SU-DHL-6 (cell line): Measurements from ENCODE around the gene TUBA1A.

Experiments used
- H2AFZ ChIP-seq: fragments of 200-600 bp; sonication (generic); 2 replicates; pipeline ENCODE4 v1.6.1; 2014; ENCODE audit warnings: low read depth, mild to moderate bottlenecking, moderate library complexity, mixed read lengths, antibody characterized with exemption, low read length; ENCODE audit not compliant: severe bottlenecking
- H3F3A ChIP-seq: fragments of 200-600 bp; shearing (Covaris generic); 2 replicates; pipeline ENCODE4 v1.6.0; 2016; ENCODE audit warnings: antibody characterized with exemption, mild to moderate bottlenecking; ENCODE audit not compliant: insufficient read depth
- H3K27ac ChIP-seq: fragments of 200-600 bp; sonication (generic); 2 replicates; pipeline ENCODE4 v1.5.1; 2016; ENCODE audit warnings: low read depth, mild to moderate bottlenecking, low read length, moderate library complexity, mixed read lengths
- H3K27me3 ChIP-seq: fragments of 200-600 bp; sonication (generic), shearing (Covaris generic); 2 replicates; pipeline ENCODE4 v1.6.0; 2014; ENCODE audit warnings: mild to moderate bottlenecking, low read length
- H3K36me3 ChIP-seq: fragments of 200-600 bp; sonication (generic); 2 replicates; pipeline ENCODE4 v1.6.1; 2014; ENCODE audit warnings: mild to moderate bottlenecking, low read length, mixed read lengths
- H3K4me2 ChIP-seq: fragments of 300-600, 200-600 bp; shearing (Covaris generic), sonication (generic); 2 replicates; pipeline ENCODE4 v1.6.0; 2014; ENCODE audit warnings: low read length, low read depth, mild to moderate bottlenecking; ENCODE audit not compliant: poor library complexity, severe bottlenecking
- H3K4me3 ChIP-seq: fragments of 200-600 bp; sonication (generic); 2 replicates; pipeline ENCODE4 v1.5.1; 2014; ENCODE audit warnings: antibody characterized with exemption, low read length, mild to moderate bottlenecking, mixed read lengths; ENCODE audit not compliant: insufficient read depth, poor library complexity, severe bottlenecking
- H3K79me2 ChIP-seq: fragments of 200-600 bp; sonication (generic); 2 replicates; pipeline ENCODE4 v1.6.1; 2014; ENCODE audit warnings: mild to moderate bottlenecking, low read length, moderate library complexity; ENCODE audit not compliant: insufficient read depth
- H3K9ac ChIP-seq: fragments of 200-600 bp; sonication (generic); 2 replicates; pipeline ENCODE4 v1.7.0; 2014; ENCODE audit warnings: mild to moderate bottlenecking, low read length
- H3K9me2 ChIP-seq: fragments of 200-600 bp; sonication (generic); replicated peaks from 2 replicates; pipeline ENCODE4 v1.6.1; 2014; ENCODE audit warnings: low read length; ENCODE audit not compliant: insufficient read depth
- H3K9me3 ChIP-seq: fragments of 200-600 bp; sonication (generic); 2 replicates; pipeline ENCODE4 v1.6.1; 2014; ENCODE audit warnings: low read length, mixed read lengths; ENCODE audit not compliant: insufficient read depth
- H4K20me1 ChIP-seq: fragments of 200-600 bp; sonication (generic); 2 replicates; pipeline ENCODE4 v1.6.1; 2014; ENCODE audit warnings: low read depth, mild to moderate bottlenecking, antibody characterized with exemption, low read length, moderate library complexity, mixed read lengths
- EZH2phosphoT487 ChIP-seq: fragments of 200-600 bp; sonication (generic), shearing (Covaris generic); conservative IDR thresholded peaks from 2 replicates; pipeline ENCODE4 v1.6.1; 2018; ENCODE audit warnings: mild to moderate bottlenecking, antibody characterized with exemption, low read length, moderate library complexity, mixed read lengths
- TF ChIP-seq, protein P1 (sequence below): fragments of 200-600 bp; sonication (generic); IDR thresholded peaks from one replicate; pipeline ENCODE4 v1.5.1; 2017; ENCODE audit warnings: antibody characterized with exemption, mild to moderate bottlenecking, low read length, moderate library complexity; ENCODE audit not compliant: insufficient read depth, poor library complexity, severe bottlenecking

The TUBA1A gene

DNA sequence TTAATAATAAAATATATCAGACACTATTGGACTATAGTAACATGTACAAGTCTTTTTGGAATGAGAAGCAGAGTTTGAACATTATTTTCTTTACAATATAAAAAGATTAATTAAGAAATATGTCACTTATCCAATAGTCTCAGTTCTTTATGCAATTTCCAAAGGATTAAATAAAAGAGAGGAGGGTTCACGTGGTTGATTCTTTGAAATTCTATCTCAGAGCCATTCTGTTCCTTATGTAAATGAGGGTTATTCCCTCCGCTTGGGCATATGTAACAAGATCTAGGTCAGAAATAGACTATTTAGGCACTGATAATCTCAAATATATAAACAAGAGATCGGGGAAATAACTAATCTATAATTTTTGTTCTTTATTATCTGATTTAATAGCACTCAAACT lies 2.1 kb upstream of the TUBA1A start:
- Histone ChIP-seq H3K79me2 (0 out of 2 replicates have a peak, but pooled peaks cover 6% of the 10 kb centered on the region), H3K4me3 (no peak overlapping the region), H3K4me2 (no peak overlapping the region), H3K27ac (no peak overlapping the region), H3K9me3 (no peaks in the 10 kb centered on the region), H3K27me3 (no peaks in the 10 kb centered on the region), H4K20me1 (0 out of 2 replicates have a peak, but pooled peaks cover 5% of the 10 kb centered on the region), H3F3A (peaks cover 18% of the 10 kb centered on the region), H3K36me3 (peaks cover 2% of the 10 kb centered on the region; the same call in 1 of the 2 replicates), H3K9ac (no peak overlapping the region), H3K9me2 (no peaks in the 10 kb centered on the region), H2AFZ (no peak overlapping the region)
- no peak for TF ChIP-seq EZH2phosphoT487
- TF ChIP-seq, protein P1, sequence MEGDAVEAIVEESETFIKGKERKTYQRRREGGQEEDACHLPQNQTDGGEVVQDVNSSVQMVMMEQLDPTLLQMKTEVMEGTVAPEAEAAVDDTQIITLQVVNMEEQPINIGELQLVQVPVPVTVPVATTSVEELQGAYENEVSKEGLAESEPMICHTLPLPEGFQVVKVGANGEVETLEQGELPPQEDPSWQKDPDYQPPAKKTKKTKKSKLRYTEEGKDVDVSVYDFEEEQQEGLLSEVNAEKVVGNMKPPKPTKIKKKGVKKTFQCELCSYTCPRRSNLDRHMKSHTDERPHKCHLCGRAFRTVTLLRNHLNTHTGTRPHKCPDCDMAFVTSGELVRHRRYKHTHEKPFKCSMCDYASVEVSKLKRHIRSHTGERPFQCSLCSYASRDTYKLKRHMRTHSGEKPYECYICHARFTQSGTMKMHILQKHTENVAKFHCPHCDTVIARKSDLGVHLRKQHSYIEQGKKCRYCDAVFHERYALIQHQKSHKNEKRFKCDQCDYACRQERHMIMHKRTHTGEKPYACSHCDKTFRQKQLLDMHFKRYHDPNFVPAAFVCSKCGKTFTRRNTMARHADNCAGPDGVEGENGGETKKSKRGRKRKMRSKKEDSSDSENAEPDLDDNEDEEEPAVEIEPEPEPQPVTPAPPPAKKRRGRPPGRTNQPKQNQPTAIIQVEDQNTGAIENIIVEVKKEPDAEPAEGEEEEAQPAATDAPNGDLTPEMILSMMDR: no peak

DNA sequence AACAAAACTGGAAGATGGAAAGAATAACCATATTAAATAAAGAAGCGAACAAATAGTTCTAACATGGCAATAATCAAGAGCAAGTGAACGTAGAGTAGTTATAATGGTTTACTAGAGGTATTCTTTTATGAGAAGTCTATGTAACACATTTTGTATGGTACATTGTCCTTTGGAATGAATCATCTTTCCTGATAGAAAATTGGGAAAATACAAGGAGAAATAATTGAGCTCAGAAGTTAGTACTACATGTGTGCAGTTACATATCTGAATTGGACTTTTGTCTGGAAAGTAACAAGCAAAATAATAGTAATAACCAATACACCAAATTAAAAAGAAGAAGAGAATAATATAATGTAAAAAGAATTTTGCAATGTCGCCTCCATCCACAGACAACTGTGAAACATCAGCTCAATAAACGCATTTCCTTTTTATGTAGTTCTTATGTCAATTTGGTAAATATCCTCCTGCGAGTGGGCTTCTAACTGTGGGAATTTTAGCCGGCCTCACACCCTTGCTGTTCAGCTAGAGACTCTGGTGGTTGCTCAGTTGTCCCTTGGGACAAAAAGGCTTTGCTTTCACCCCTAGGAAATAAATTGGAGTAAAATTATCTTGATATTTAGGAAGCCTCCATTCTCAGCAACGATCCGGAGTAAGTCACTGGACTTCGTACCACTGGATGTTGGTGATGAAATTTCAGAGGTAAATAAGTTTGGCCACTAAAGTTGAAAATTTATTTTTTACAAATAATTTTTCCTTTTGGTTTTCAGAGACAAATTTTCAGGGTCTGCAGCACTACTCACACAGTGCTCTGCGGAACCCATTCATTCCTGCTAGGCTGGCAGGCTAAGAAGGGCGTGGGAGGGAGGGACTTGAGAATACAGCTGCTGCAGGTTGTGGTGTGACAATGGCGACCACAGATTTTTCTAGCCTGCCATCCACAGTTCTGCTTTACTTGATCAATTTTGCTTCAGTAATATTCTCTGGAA lies 1.1 kb upstream of the TUBA1A start:
- H3K79me2 ChIP-seq: 0 out of 2 replicates have a peak, but pooled peaks cover 6% of the 10 kb centered on the region
- peak overlapping the region; percentile 88 for H2AFZ ChIP-seq
- H3K27ac ChIP-seq: peak overlapping the region; percentile 84; the same call in 1 of the 2 replicates
- H3K9me2 ChIP-seq: no peaks in the 10 kb centered on the region
- H4K20me1 ChIP-seq: 0 out of 2 replicates have a peak, but pooled peaks cover 5% of the 10 kb centered on the region
- no peaks in the 10 kb centered on the region for H3K27me3 ChIP-seq
- no peaks in the 10 kb centered on the region for H3K9me3 ChIP-seq
- peaks cover 18% of the 10 kb centered on the region for H3F3A ChIP-seq
- H3K4me3 ChIP-seq: peak overlapping the region; percentile 39
- no peak for TF ChIP-seq EZH2phosphoT487
- TF ChIP-seq, protein P1: no peak
- H3K36me3 ChIP-seq: peaks cover 3% of the 10 kb centered on the region; the same call in 1 of the 2 replicates
- H3K4me2 ChIP-seq: peak overlapping the region; percentile 87
- H3K9ac ChIP-seq: peak overlapping the region; percentile 76

DNA sequence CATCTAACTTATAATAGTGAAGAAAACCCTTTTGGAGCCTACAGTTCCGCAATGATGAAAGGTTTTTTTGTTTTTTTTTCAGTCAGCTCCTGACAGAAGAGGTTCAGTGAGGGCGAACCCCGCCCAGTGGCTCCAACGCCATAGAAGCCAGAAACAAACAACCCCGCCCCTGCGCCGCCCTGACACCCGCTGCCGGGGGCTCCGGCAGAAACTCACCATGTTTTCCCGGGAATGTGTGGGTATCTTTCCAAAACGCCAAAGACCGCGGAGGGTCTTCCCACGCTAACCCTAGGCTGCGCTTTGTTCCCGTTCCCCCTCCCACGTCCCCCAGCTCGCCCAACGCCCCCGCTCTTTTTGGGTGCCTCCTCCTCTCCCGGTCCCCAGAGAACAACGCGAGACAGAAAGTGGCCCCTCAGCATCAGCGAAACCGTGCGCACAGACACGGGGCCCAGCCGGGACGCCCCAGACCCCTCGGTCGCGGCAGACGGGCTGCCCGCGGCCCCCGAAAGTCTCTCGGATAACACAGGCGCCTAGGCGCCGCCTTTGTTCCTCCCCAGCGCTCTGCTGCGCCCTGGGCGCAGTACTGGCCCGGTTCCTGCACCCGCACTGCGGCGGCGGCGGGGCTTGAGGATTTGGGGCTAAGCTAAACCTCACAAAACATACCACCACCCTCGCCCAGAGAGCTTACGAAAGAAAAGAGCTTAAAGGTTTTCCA lies 522 bp downstream of the TUBA1A start:
- Histone ChIP-seq H3K27ac (peak overlapping the region; percentile 84), H3K9me3 (no peaks in the 10 kb centered on the region), H3K4me2 (peak overlapping the region; percentile 87), H3K9ac (peak overlapping the region; percentile 76), H2AFZ (peak overlapping the region; percentile 95), H4K20me1 (0 out of 2 replicates have a peak, but pooled peaks cover 5% of the 10 kb centered on the region), H3F3A (peaks cover 18% of the 10 kb centered on the region), H3K79me2 (0 out of 2 replicates have a peak, but pooled peaks cover 6% of the 10 kb centered on the region), H3K4me3 (peak overlapping the region; percentile 73), H3K36me3 (peaks cover 3% of the 10 kb centered on the region; the same call in 1 of the 2 replicates), H3K27me3 (no peaks in the 10 kb centered on the region), H3K9me2 (no peaks in the 10 kb centered on the region)
- TF ChIP-seq, protein P1: no peak
- no peak for TF ChIP-seq EZH2phosphoT487
